Measurements from ENCODE around the gene TTC21B.
"Not testable (repeated sequence)": the region's sequence is repeated elsewhere in the genome, so short reads cannot be mapped to it uniquely, and the experiment has no call there.

GRCh38 chr2:165972161-165972560 is 18.6 kb upstream of the TTC21B start:
- TF ChIP-seq CTCF, POLR2A (IDR thresholded peaks at IDR 0.05): not testable (repeated sequence)
